DOHH2 (cell line): ENCODE measurements around the gene PROS1.

Experiments used
- EZH2phosphoT487 ChIP-seq: fragments of 200-600 bp; sonication (generic); IDR thresholded peaks from 2 replicates; pipeline ENCODE4 v1.6.1; 2017; ENCODE audit warnings: borderline replicate concordance, mild to moderate bottlenecking, antibody characterized with exemption, low read length, moderate library complexity, mixed read lengths
- TF ChIP-seq, protein P1 (sequence below): fragments of 200-600 bp; sonication (generic); IDR thresholded peaks from one replicate; pipeline ENCODE4 v1.5.1; 2014; ENCODE audit warnings: antibody characterized with exemption, mild to moderate bottlenecking, low read depth, low read length; ENCODE audit not compliant: poor library complexity, severe bottlenecking

DNA sequence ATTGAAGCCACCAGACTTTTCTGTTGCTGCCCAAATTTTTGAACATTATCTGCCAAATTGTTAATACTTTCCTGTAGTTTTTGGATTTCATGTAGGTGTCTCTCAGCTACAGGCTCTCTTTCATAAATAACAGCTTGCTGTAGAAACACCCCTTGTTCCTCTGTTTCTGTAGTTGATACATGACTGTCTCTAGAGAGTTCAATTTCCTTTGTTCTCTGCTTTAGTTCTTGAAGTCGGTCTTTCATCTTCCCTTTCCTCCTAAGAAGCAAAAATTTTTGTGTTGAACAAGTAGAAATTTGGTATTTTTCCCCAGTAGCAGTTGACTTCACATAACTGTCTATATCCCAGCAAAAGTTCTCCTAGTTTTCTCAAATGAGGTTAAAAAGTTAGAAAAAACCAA is 41.3 kb upstream of the PROS1 start:
- TF ChIP-seq, protein P1, sequence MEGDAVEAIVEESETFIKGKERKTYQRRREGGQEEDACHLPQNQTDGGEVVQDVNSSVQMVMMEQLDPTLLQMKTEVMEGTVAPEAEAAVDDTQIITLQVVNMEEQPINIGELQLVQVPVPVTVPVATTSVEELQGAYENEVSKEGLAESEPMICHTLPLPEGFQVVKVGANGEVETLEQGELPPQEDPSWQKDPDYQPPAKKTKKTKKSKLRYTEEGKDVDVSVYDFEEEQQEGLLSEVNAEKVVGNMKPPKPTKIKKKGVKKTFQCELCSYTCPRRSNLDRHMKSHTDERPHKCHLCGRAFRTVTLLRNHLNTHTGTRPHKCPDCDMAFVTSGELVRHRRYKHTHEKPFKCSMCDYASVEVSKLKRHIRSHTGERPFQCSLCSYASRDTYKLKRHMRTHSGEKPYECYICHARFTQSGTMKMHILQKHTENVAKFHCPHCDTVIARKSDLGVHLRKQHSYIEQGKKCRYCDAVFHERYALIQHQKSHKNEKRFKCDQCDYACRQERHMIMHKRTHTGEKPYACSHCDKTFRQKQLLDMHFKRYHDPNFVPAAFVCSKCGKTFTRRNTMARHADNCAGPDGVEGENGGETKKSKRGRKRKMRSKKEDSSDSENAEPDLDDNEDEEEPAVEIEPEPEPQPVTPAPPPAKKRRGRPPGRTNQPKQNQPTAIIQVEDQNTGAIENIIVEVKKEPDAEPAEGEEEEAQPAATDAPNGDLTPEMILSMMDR, result no peak
- TF ChIP-seq EZH2phosphoT487, result no peak
